ELF-1 (cell line): ENCODE data around the gene DGKD.

Source experiments
- DNase-seq: peaks from one replicate; pipeline ENCODE4 v3.0.0-alpha.2; 2016; ENCODE audit warnings: low read depth, low spot score

The DGKD gene

GRCh38 chr2:233410196-233410760 is 56.0 kb downstream of the DGKD start:
- no peak for DNase-seq

- no peak for DNase-seq
Measured at GRCh38 chr2:233411162-233411561, 56.9 kb downstream of the DGKD start.

GRCh38 chr2:233412405-233412804 is 58.1 kb downstream of the DGKD start:
- DNase-seq: no peak

GRCh38 chr2:233413046-233413445 is 58.8 kb downstream of the DGKD start:
- no peak for DNase-seq

DNA sequence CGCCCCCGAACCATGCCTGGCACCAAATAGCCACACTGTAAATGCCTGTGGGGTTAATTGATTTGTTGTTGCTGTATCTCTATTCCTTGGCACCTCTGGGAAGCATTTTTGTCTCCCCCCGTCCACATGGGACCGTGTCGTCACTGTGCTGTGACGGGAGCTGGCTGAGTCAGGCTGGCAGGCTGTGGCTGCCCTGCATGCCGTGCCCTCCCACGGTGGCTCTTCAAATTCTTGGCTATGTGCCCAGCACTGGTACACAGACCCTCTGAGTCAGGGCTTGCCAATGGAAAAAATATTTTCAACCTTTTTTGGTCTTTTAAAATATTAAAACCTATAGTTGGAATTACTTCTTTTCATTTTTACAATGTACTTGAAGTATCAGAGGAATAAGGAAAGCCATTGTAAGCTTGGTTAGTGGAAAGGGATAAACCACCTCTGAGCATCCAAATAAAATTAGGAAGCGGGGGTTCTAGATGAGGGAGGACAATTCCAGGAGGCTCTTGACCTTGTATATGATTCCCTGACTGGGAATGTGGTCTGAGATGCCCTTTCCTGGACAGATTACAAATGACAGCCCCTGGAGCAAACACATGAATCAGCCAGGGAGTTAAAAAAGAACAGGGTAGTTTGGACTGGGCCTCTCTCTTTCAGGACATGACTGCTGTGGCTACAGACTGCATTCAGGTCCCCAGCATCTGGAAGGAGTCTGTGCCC is 59.4 kb downstream of the DGKD start:
- DNase-seq: no peak

- DNase-seq: no peak
Measured at GRCh38 chr2:233414273-233414654, 60.0 kb downstream of the DGKD start.

DNA sequence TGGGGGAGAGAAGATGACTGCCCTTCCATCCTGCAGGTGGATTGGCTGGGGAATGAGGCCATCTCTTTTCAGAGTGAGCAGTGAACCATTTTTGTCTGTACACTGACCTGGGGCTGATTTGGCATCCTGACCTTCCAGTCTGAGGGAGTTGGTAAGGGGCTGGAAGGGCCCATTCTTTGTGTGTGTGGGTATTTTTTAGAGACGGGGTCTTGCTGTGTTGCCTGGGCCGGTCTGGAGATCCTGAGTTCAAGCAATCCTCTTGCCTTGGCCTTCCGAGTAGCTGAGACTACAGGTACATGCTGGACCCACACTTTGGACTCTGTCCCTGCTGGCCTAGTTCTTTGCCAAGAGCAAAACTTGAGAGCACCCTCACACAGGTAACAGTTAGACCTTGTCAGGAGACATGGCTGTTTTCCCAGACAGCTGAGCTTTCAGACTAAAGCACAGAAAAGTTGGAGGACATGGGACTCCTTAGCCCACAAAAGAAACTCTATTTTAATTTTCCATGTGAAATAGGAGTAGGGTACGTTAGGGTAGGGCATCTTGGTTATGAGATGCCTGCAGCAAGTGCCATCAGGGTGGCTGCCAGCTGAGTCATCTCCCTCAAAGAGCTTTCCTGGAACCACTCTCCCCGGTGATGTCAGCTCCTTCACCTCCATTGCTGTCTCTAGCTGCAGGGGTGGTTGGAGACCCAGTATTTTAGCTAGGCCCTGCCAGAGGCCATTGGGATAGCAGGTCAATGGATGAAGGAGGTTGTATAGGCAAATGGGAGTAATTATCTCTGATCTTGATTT is 60.7 kb downstream of the DGKD start:
- no peak for DNase-seq

GRCh38 chr2:233416199-233416598 is 61.9 kb downstream of the DGKD start:
- no peak for DNase-seq

GRCh38 chr2:233416706-233417105 is 62.4 kb downstream of the DGKD start:
- no peak for DNase-seq

DNA sequence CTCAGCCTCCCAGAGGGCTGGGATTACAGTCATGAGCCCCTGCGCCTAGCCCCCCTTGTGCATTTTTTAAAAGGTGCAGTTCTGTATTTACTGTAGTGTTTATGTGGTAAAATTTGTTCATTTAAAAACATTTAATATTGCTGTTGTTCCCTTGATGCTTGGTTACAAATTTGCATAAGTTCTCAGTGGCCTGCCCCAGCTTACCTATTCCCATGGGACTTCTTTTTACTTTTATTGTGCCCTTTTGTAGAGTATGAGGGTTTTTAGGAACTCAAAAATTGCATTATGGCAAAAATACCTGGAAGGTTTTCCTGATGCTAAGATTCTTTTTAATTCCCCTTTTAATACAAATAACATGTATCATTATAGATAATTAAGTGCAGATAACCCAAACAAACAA is 63.0 kb downstream of the DGKD start:
- no peak for DNase-seq

- no peak for DNase-seq
Measured at GRCh38 chr2:233418052-233418760, 63.9 kb downstream of the DGKD start.

- no peak for DNase-seq
Measured at GRCh38 chr2:233418761-233419546, 64.7 kb downstream of the DGKD start.

GRCh38 chr2:233419602-233420391 is 65.5 kb downstream of the DGKD start:
- DNase-seq: peak; percentile 50

GRCh38 chr2:233421091-233421816 is 67.0 kb downstream of the DGKD start:
- no peak for DNase-seq

GRCh38 chr2:233422050-233422639 is 67.9 kb downstream of the DGKD start:
- DNase-seq: no peak

GRCh38 chr2:233422649-233423551 is 68.6 kb downstream of the DGKD start:
- DNase-seq: no peak

DNA sequence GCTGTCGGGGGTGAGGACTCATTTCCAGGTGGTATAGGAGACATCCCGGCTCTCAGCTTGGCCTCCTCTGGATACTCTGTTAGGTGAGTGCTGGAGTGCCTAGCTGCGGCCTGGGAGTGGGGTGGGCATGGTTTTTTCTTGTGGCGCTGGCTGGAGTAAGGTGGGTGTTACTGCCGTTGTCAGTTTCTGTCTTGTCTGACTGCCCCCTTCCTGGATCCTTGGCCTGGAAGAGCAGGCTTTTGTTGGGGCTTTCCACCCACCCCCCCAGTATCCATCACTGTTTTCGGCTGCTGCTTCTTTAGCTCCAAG is 69.2 kb downstream of the DGKD start:
- DNase-seq: no peak

GRCh38 chr2:233424154-233424951 is 70.1 kb downstream of the DGKD start:
- no peak for DNase-seq
